Activated CD8-positive, alpha-beta memory T cell treated with anti-CD3 and anti-CD28 coated beads for 36 hours (primary cell): ENCODE data around the gene GABRG1. TPM values are rescaled to one million over a fixed set of nuclear protein-coding genes. Genes with fewer than 3 reads are reported as not detected.

ENCODE experiments used
- CTCF ChIA-PET: fragments of 350-600 bp; sonication (Branson Sonifier 250); formaldehyde crosslinking; loops from one replicate; lab custom pipeline; 2021; ENCODE audit warnings: antibody characterized with exemption; lab: Charles Lee
- POLR2A ChIA-PET: fragments of 350-600 bp; sonication (Branson Sonifier 250); formaldehyde crosslinking; loops from one replicate; lab custom pipeline; 2021; ENCODE audit warnings: antibody characterized with exemption; lab: Charles Lee
- total RNA-seq, 2 experiments: library from RNA; stranded (reverse); gene quantifications; one replicate each; pipeline ENCODE4 v1.2.3, GENCODE V29; 2021

Gene GABRG1
- total RNA-seq: not detected

GRCh38 chr4:46123913-46124755, at the start of gene GABRG1:
Gene GABRG1 (minus strand): TSS chr4:46124054. CDS start chr4:46123913, 141 bp downstream.
- ChIA-PET CTCF (no interaction called here), POLR2A (no interaction called here)

GRCh38 chr4:46146993-46147392, 23.1 kb upstream of the GABRG1 start:
- ChIA-PET CTCF (interaction anchor here (1.3 kb wide), 1 partner anchor 14 kb away, joined by 3 read pairs; no protein-coding TSS in a partner anchor), POLR2A (no interaction called here)

DNA sequence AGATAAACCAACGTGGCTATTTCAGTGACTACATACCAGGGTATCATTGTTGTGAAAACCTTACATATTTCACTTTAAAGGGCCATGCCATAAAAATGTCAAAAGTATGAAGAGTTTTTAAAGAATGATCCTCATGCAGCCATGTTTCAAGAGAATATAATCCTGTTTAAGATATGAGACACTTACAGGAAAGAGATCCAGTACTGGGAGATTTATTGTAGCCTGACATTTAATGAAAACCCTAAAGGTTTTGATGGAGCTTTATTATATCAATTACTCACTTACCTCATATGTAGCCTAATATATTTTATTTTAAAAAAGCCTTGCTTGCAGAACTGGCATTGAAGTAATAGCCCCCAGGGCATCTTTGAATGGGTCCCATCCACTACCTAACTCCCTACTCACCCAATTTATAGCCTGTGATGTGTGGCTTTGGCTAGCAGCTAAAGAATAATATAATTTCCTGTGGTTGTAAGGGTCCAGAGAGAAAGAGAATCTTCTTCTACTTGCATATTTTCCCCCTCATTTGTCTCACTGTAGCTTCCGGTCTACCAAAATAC, 7.7 kb upstream of the GABRG1 start:
- CTCF ChIA-PET: no interaction called here
- POLR2A ChIA-PET: no interaction called here

- ChIA-PET CTCF (no interaction called here), POLR2A (no interaction called here)
Measured at GRCh38 chr4:46124773-46125413, 1.0 kb upstream of the GABRG1 start.

- POLR2A ChIA-PET: no interaction called here
Measured at GRCh38 chr4:46081674-46082073, 42.2 kb downstream of the GABRG1 start.

GRCh38 chr4:46081248-46081647, 42.6 kb downstream of the GABRG1 start:
- POLR2A ChIA-PET: no interaction called here
- CTCF ChIA-PET: no interaction called here

More at GRCh38 chr4:46081674-46082073, 42.2 kb downstream of the GABRG1 start:
- CTCF ChIA-PET: no interaction called here

DNA sequence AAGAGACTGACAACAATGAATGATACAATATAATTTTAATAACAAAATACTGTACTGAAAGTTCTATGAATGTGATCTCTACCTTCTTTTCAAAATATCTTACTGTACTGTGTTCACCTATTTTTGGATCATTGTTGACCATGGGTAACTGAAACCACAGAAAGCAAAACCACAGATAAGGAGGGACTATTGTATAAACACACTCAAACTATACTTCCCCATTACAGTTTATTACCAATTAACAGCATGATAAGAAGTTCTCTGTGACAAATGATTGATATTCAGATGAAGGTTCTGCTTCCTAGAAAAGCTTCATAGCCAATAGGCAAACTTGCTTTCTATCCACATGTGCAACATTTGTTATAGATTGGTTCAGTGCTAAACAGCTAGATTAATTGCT, 50.1 kb downstream of the GABRG1 start:
- ChIA-PET CTCF (no interaction called here), POLR2A (no interaction called here)

- POLR2A ChIA-PET: no interaction called here
- CTCF ChIA-PET: no interaction called here
Measured at GRCh38 chr4:46051392-46051791, 72.5 kb downstream of the GABRG1 start.

DNA sequence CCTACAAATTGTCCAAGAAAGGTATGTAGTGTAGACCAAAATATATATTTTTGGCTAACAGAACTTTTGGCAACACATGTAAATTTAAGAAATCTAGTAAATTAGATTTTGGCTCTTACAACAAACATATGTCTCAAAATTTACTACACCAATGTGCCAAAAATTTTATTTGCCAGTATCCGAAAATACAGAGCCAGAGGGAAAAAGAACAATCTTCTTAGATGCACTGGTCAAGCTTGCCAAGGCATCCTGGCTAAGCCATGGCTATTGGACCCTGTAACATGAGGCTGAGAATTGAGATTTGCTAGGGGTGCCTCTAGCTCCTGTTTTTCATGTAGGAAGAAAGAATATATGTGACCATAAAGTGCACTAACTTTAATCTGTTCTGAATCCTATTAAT, 91.8 kb downstream of the GABRG1 start:
- ChIA-PET POLR2A (no interaction called here), CTCF (no interaction called here)

- ChIA-PET POLR2A (no interaction called here), CTCF (no interaction called here)
Measured at GRCh38 chr4:46016306-46016705, 107.5 kb downstream of the GABRG1 start.

GRCh38 chr4:45992728-45993127, 131.1 kb downstream of the GABRG1 start:
- ChIA-PET CTCF (no interaction called here), POLR2A (no interaction called here)

DNA sequence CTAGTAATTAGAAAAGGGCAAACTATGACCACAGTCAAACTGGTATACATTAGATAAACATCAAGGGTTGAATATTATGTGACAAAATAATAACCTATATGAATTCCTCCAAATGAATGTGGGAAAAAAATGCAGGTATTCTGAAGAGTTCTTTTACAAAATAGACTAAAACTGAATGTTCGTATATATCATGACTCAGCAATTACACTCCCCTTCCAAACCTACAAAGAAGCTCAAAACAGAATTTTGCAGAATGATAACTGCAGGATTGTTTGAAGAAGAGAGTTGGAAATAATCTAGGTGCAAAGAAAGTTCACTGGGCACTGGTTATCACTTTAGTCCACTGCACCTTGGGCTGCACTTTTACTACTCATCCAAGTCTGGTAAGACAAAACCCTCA, 134.1 kb downstream of the GABRG1 start:
- POLR2A ChIA-PET: no interaction called here
- CTCF ChIA-PET: no interaction called here

DNA sequence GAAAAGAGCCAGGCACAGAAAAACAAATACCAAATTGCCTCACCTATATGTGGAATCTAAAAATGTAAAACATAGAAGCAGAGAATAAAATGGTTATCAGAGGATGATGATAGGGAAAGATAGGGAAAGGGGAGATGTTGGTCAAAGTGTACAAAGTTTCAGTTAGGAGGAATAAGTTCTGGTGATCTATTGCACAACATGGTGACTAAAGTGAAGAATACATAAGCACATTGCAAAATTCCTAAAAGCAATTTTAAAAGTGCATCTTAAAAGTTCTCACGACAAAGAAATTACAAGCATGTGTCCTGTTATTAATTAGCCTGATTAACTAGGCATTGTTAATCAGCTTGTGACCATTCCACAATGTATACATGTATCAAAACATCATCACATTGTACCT, 136.0 kb downstream of the GABRG1 start:
- CTCF ChIA-PET: no interaction called here
- POLR2A ChIA-PET: no interaction called here
